GM18951 (cell line): ENCODE results near the gene PTBP3.

Source experiments
- POLR2A ChIP-seq: IDR thresholded peaks from 4 replicates; pipeline ENCODE4 v1.6.1; 2011; ENCODE audit warnings: mild to moderate bottlenecking; ENCODE audit not compliant: insufficient read length, insufficient read depth; ENCODE audit errors: extremely low read depth
- in situ Hi-C: fragments of 300-500 bp; cut with MboI; formaldehyde crosslinking; loops from one replicate; pipeline ENCODE4 v1.12.0; 2022; ENCODE audit warnings: low sequenced_read_pairs, mixed read lengths, inconsistent platforms; ENCODE audit not compliant: unreplicated experiment

Gene PTBP3

GRCh38 chr9:112323378-112323854 is 10.0 kb downstream of the PTBP3 start:
- TF ChIP-seq POLR2A = no peak
- in situ Hi-C loops = no loop called here

DNA sequence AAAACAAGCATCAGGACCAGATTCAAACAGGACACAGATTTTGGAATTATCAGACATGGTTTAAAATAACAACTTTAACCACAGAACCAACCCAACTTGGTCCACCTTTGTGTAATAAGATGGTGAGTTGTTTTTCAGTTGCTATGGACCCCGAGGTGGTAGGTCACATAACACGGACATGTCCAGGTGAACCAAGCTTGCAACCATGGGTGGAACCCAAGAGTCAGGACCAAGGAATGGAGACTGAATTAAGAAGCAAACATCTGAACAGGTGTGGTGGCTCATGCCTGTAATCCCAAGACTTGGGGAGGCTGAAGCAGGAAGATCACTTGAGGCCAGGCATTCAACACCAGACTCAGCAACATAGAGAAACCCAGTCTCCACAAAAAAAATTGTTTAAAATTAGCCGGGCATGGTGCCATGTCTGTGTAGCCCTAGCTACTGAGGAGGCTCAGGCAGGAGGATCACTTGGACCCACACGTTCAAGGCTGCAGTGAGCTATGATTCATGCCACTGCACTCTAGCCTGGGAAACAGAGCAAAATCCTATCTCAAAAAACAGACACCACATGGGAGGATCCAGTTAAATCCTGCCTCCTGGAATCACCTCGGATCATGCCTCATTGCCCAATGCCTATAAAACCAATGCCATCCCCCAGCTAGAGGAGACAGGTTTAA is 10.6 kb downstream of the PTBP3 start:
- TF ChIP-seq POLR2A = no peak
- in situ Hi-C loops = no loop called here

DNA sequence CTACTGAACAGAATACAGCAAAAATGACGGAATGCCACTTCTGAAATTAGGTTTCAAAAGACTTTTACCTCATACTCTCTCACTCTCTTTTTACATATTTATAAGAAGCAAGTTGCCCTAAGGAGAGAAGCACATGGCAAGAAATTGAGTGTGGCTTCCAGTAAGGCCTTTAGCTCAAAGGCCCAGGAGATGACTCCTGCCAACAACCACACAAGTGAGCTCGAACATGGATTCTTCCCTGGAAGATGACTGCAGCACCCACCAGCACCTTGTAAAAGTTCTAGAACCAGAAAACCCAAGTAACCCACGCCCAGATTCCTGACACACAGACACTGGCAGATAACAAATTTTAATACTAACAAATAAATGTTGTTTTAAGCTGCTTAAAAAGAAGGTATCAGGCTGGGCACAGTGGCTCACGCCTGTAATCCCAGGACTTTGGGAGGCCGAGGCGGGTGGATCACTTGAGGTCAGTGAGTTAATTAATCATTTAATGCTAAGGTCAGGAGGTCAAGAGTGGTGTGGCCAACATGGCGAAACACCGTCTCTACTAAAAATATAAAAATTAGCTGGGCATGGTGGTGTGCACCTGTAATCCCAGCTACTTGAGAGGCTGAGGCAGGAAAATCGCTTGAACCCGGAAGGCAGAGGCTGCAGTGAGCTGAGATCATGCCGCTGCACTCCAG is 17.0 kb downstream of the PTBP3 start:
- no peak for TF ChIP-seq POLR2A
- in situ Hi-C loops = no loop called here

DNA sequence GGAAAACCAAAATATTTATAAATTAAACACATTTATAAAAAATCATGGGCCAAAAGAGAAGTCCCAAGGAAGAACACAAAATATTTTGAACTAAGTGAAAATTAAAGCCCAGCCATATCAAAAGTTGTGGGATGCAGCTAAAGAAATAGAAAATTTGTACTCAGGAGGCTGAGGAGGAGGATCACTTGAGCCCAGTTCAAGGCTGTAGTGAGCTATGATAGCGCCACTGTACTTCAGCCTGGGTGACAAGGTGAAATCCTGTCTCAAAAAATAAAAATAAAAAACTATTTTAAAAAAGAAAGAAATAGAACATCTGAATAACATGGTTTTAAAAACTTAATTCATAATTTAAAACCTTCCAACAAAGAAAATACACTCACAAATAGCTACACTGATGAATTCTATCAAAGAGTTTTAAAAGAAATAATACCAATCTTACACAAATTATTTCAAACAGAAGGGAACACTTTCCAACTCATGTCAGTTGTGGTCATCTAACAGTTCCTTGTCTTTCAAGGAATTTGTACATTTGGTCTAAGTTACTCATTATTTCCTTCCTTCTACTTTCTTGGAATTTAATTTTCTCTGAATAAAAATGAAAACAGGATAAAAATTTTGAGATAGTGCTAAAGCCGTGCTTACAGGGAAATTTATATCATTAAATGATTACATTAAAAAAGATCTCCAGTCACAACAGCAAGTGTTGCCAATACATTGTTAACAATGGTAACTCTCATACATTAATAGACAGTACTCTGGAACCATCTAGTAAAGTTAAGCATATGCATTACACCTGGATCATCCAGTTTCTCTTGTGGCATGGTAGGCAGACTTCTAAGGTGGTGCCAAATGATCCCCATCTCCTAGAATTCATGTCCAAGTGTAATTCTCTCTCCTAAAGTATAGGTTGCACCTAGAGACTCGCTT is 17.8 kb downstream of the PTBP3 start:
- no peak for TF ChIP-seq POLR2A
- in situ Hi-C loops = no loop called here

GRCh38 chr9:112312139-112312538 is 21.3 kb downstream of the PTBP3 start:
- no peak for TF ChIP-seq POLR2A
- in situ Hi-C loops = no loop called here

DNA sequence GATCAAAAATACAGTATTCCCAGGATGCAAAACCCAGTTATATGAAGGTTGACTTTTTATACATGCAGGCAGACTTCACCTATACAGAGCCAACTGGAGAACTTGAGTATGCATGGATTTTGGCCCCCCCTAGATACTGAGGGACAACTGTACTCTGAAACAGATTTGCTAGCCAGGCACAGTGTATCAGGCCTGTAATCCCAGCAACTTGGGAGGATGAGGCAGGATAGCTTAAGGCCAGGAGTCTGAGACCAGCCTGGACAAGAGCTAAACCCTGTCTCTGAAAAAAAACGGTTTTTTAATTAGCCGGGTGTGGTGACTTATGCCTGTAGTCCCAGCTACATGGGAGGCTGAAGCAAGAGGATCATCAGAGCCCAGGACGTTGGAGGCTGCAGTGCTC is 21.9 kb downstream of the PTBP3 start:
- TF ChIP-seq POLR2A = no peak
- in situ Hi-C loops = no loop called here

DNA sequence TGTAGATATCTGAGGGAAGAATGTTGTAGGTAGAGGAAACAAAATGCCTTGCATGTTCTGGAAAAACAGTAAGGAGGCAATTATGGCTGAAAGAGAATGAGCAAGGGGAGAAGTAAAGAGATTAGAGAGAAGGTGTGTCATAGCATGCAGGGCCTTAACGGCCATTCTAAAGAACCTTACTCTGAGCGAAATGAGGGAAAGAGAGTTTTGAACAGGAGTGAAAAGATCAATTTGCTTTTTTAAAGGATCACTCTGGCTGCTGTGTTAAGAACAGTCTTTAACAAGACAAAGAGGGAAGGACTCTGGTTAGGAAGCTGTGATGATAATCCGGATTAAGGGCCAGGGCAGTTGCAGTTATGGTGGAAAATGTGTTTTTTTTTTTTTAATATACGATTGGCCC is 22.6 kb downstream of the PTBP3 start:
- in situ Hi-C loops = no loop called here
- no peak for TF ChIP-seq POLR2A

- TF ChIP-seq POLR2A = no peak
- in situ Hi-C loops = no loop called here
Measured at GRCh38 chr9:112308588-112308987, 24.8 kb downstream of the PTBP3 start.

DNA sequence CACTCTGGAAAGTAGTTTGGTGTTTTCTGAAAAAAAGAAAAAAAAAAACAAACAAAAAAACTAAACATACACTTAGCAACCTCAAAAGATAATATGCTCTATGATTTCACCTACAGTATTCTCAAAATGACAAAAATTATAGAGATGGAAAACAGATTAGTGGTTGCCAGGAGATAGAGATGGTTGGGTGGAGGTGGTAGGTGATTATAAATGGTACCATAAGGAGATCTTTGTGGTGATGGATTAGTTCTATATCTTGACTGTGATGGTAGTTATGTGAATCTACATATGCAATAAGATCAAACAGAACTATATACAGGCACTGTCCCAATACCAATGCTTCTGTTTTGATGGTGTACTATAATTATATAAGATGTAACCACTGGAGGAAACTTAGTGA is 32.0 kb downstream of the PTBP3 start:
- no peak for TF ChIP-seq POLR2A
- in situ Hi-C loops = no loop called here

GRCh38 chr9:112299514-112299913 is 33.9 kb downstream of the PTBP3 start:
- in situ Hi-C loops = no loop called here
- TF ChIP-seq POLR2A = no peak

GRCh38 chr9:112296929-112297328 is 36.5 kb downstream of the PTBP3 start:
- TF ChIP-seq POLR2A = no peak
- in situ Hi-C loops = no loop called here

- TF ChIP-seq POLR2A = no peak
Measured at GRCh38 chr9:112295174-112295573, 38.2 kb downstream of the PTBP3 start.

DNA sequence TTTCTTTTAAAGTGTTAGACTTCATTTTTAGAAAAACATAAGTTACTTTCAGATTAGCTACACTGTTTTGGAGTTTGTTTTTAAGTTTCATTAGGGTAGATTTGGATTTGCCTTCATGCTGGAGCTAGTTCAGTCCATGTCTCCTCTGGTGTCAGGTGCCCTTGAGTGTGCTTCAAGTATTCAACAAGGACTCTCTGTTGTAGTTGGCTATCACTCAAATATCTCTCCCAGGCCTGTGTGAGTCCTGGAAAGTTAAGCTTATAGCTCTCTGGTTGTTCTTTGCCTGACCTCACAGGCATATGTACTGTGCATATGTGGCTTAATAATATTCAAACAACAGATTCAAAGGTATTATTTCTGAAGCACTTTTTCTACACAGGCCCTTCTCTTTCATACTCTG is 45.4 kb downstream of the PTBP3 start:
- TF ChIP-seq POLR2A = no peak
- in situ Hi-C loops = no loop called here

More at GRCh38 chr9:112295174-112295573, 38.2 kb downstream of the PTBP3 start:
- in situ Hi-C loops = no loop called here
